ENCODE results near the gene SPATA20. TPM values are rescaled to one million over a fixed set of nuclear protein-coding genes. Genes with fewer than 3 reads are reported as not detected.
A peak's percentile ranks its signal among the peaks of the same experiment; 100 is the strongest.

Gene SPATA20
- polyA plus RNA-seq, 1 donor, result 61.8 TPM

GRCh38 chr17:50586421-50587247 is 39.7 kb downstream of the SPATA20 start:
- no peaks in the 10 kb centered on the region for H3K9me3 ChIP-seq (ENCODE audit: control insufficient read depth, low read depth, low read length)
- no CpG with 5 or more reads among the region's 9 CpGs for WGBS (ENCODE audit: insufficient coverage, low lambda C conversion rate)
- DNase-seq, result no peak

GRCh38 chr17:50587571-50587970 is 40.6 kb downstream of the SPATA20 start:
- H3K27ac ChIP-seq (ENCODE audit: low read length), result no peak overlapping the region
- WGBS (ENCODE audit: insufficient coverage, low lambda C conversion rate), result no CpG with 5 or more reads among the region's 9 CpGs
- DNase-seq, result no peak
- H3K9me3 ChIP-seq (ENCODE audit: control insufficient read depth, low read depth, low read length), result no peaks in the 10 kb centered on the region
- H3K4me3 ChIP-seq (ENCODE audit: low read length), result no peak overlapping the region
- no peaks in the 10 kb centered on the region for H3K36me3 ChIP-seq (ENCODE audit: control insufficient read depth, insufficient read depth, low read length)
- H3K27me3 ChIP-seq (ENCODE audit: control insufficient read depth, insufficient read depth, low read length), result peaks cover 3% of the 10 kb centered on the region
- peaks cover 11% of the 10 kb centered on the region for H3K4me1 ChIP-seq (ENCODE audit: control insufficient read depth, insufficient read depth, low read length)

More at GRCh38 chr17:50586421-50587247, 39.7 kb downstream of the SPATA20 start:
- no peak overlapping the region for H3K27ac ChIP-seq (ENCODE audit: low read length)
- H3K4me1 ChIP-seq (ENCODE audit: control insufficient read depth, insufficient read depth, low read length), result peaks cover 11% of the 10 kb centered on the region
- peaks cover 3% of the 10 kb centered on the region for H3K27me3 ChIP-seq (ENCODE audit: control insufficient read depth, insufficient read depth, low read length)
- no peak overlapping the region for H3K4me3 ChIP-seq (ENCODE audit: low read length)
- H3K36me3 ChIP-seq (ENCODE audit: control insufficient read depth, insufficient read depth, low read length), result no peaks in the 10 kb centered on the region

- WGBS (ENCODE audit: insufficient coverage, low lambda C conversion rate), result no CpG with 5 or more reads among the region's 18 CpGs
- DNase-seq, result no peak
- no peaks in the 10 kb centered on the region for H3K9me3 ChIP-seq (ENCODE audit: control insufficient read depth, low read depth, low read length)
- H3K27ac ChIP-seq (ENCODE audit: low read length), result no peak overlapping the region
- peaks cover 11% of the 10 kb centered on the region for H3K4me1 ChIP-seq (ENCODE audit: control insufficient read depth, insufficient read depth, low read length)
- H3K27me3 ChIP-seq (ENCODE audit: control insufficient read depth, insufficient read depth, low read length), result no peaks in the 10 kb centered on the region
- H3K4me3 ChIP-seq (ENCODE audit: low read length), result no peak overlapping the region
- H3K36me3 ChIP-seq (ENCODE audit: control insufficient read depth, insufficient read depth, low read length), result no peaks in the 10 kb centered on the region
Observed at GRCh38 chr17:50588391-50589049, 41.5 kb downstream of the SPATA20 start.

GRCh38 chr17:50589095-50589705 is 42.2 kb downstream of the SPATA20 start:
- Histone ChIP-seq H3K27me3 (ENCODE audit: control insufficient read depth, insufficient read depth, low read length) (no peaks in the 10 kb centered on the region), H3K36me3 (ENCODE audit: control insufficient read depth, insufficient read depth, low read length) (no peaks in the 10 kb centered on the region), H3K9me3 (ENCODE audit: control insufficient read depth, low read depth, low read length) (no peaks in the 10 kb centered on the region), H3K27ac (ENCODE audit: low read length) (no peak overlapping the region), H3K4me3 (ENCODE audit: low read length) (no peak overlapping the region), H3K4me1 (ENCODE audit: control insufficient read depth, insufficient read depth, low read length) (peaks cover 11% of the 10 kb centered on the region)
- no CpG with 5 or more reads among the region's 10 CpGs for WGBS (ENCODE audit: insufficient coverage, low lambda C conversion rate)
- DNase-seq, result no peak

GRCh38 chr17:50590946-50591737 is 44.2 kb downstream of the SPATA20 start:
- DNase-seq, result no peak
- no CpG with 5 or more reads among the region's 24 CpGs for WGBS (ENCODE audit: insufficient coverage, low lambda C conversion rate)
- Histone ChIP-seq H3K9me3 (ENCODE audit: control insufficient read depth, low read depth, low read length) (no peaks in the 10 kb centered on the region), H3K27ac (ENCODE audit: low read length) (no peak overlapping the region), H3K27me3 (ENCODE audit: control insufficient read depth, insufficient read depth, low read length) (no peaks in the 10 kb centered on the region), H3K4me1 (ENCODE audit: control insufficient read depth, insufficient read depth, low read length) (peaks cover 11% of the 10 kb centered on the region), H3K4me3 (ENCODE audit: low read length) (no peak overlapping the region), H3K36me3 (ENCODE audit: control insufficient read depth, insufficient read depth, low read length) (no peaks in the 10 kb centered on the region)

GRCh38 chr17:50593321-50593720 is 46.3 kb downstream of the SPATA20 start:
- no peak overlapping the region for H3K4me3 ChIP-seq (ENCODE audit: low read length)
- no CpG with 5 or more reads among the region's 10 CpGs for WGBS (ENCODE audit: insufficient coverage, low lambda C conversion rate)
- no peaks in the 10 kb centered on the region for H3K9me3 ChIP-seq (ENCODE audit: control insufficient read depth, low read depth, low read length)
- no peaks in the 10 kb centered on the region for H3K36me3 ChIP-seq (ENCODE audit: control insufficient read depth, insufficient read depth, low read length)
- peaks cover 11% of the 10 kb centered on the region for H3K4me1 ChIP-seq (ENCODE audit: control insufficient read depth, insufficient read depth, low read length)
- no peaks in the 10 kb centered on the region for H3K27me3 ChIP-seq (ENCODE audit: control insufficient read depth, insufficient read depth, low read length)
- H3K27ac ChIP-seq (ENCODE audit: low read length), result no peak overlapping the region
- peak in 1 of 2 donors; percentile 26 for DNase-seq

GRCh38 chr17:50594128-50594823 is 47.3 kb downstream of the SPATA20 start:
- WGBS (ENCODE audit: insufficient coverage, low lambda C conversion rate), result no CpG with 5 or more reads among the region's 11 CpGs
- no peak for DNase-seq
- no peaks in the 10 kb centered on the region for H3K9me3 ChIP-seq (ENCODE audit: control insufficient read depth, low read depth, low read length)
- H3K4me3 ChIP-seq (ENCODE audit: low read length), result no peak overlapping the region
- no peaks in the 10 kb centered on the region for H3K36me3 ChIP-seq (ENCODE audit: control insufficient read depth, insufficient read depth, low read length)
- no peaks in the 10 kb centered on the region for H3K27me3 ChIP-seq (ENCODE audit: control insufficient read depth, insufficient read depth, low read length)
- no peak overlapping the region for H3K27ac ChIP-seq (ENCODE audit: low read length)
- peaks cover 3% of the 10 kb centered on the region for H3K4me1 ChIP-seq (ENCODE audit: control insufficient read depth, insufficient read depth, low read length)

GRCh38 chr17:50594892-50595291 is 47.9 kb downstream of the SPATA20 start:
- Histone ChIP-seq H3K27ac (ENCODE audit: low read length) (no peak overlapping the region), H3K4me3 (ENCODE audit: low read length) (no peak overlapping the region), H3K27me3 (ENCODE audit: control insufficient read depth, insufficient read depth, low read length) (no peaks in the 10 kb centered on the region), H3K4me1 (ENCODE audit: control insufficient read depth, insufficient read depth, low read length) (peaks cover 2% of the 10 kb centered on the region), H3K9me3 (ENCODE audit: control insufficient read depth, low read depth, low read length) (no peaks in the 10 kb centered on the region), H3K36me3 (ENCODE audit: control insufficient read depth, insufficient read depth, low read length) (no peaks in the 10 kb centered on the region)
- no CpG with 5 or more reads among the region's 21 CpGs for WGBS (ENCODE audit: insufficient coverage, low lambda C conversion rate)
- DNase-seq, result no peak

- no peaks in the 10 kb centered on the region for H3K36me3 ChIP-seq (ENCODE audit: control insufficient read depth, insufficient read depth, low read length)
- H3K27me3 ChIP-seq (ENCODE audit: control insufficient read depth, insufficient read depth, low read length), result no peaks in the 10 kb centered on the region
- no peak overlapping the region for H3K4me3 ChIP-seq (ENCODE audit: low read length)
- no peak for DNase-seq
- no peaks in the 10 kb centered on the region for H3K4me1 ChIP-seq (ENCODE audit: control insufficient read depth, insufficient read depth, low read length)
- no peaks in the 10 kb centered on the region for H3K9me3 ChIP-seq (ENCODE audit: control insufficient read depth, low read depth, low read length)
- no peak overlapping the region for H3K27ac ChIP-seq (ENCODE audit: low read length)
- no CpG with 5 or more reads among the region's 34 CpGs for WGBS (ENCODE audit: insufficient coverage, low lambda C conversion rate)
Observed at GRCh38 chr17:50596191-50597037, 49.4 kb downstream of the SPATA20 start.
